GOT3 (cell line): Measurements from ENCODE around the gene XXYLT1.

ENCODE experiments used
- DNase-seq: peaks from one replicate; lab custom pipeline; 2025; ENCODE audit warnings: mixed read lengths; lab: John Stamatoyannopoulos, UW

Gene XXYLT1

GRCh38 chr3:195129644-195130492 lies 141.1 kb downstream of the XXYLT1 start:
- DNase-seq, result no peak

DNA sequence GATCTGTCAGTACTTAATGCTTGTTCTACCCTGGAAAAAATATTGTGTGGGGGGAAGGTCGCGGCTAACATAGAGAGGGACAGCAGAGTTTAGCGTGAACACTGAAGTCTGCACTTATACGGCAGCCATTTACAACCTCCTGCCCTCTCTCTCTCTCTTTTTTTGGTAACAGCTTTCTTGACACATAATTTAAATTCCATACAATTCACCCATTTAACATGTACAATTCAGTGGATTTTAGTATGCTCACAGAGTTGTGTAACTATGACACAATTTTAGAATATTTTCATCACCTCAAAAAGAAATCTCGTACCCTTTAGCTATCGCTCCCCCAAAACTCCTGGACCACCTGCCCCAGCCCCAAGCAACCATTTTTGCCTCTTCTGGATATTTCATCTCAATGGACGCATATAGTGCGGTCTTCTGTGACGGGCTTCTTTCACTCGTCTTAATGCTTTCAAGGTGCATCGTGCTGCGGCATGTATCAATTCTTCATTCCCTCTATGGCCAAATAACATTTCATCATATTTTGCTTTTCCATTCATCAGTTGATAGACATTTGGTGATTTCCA lies 141.8 kb downstream of the XXYLT1 start:
- no peak for DNase-seq

DNA sequence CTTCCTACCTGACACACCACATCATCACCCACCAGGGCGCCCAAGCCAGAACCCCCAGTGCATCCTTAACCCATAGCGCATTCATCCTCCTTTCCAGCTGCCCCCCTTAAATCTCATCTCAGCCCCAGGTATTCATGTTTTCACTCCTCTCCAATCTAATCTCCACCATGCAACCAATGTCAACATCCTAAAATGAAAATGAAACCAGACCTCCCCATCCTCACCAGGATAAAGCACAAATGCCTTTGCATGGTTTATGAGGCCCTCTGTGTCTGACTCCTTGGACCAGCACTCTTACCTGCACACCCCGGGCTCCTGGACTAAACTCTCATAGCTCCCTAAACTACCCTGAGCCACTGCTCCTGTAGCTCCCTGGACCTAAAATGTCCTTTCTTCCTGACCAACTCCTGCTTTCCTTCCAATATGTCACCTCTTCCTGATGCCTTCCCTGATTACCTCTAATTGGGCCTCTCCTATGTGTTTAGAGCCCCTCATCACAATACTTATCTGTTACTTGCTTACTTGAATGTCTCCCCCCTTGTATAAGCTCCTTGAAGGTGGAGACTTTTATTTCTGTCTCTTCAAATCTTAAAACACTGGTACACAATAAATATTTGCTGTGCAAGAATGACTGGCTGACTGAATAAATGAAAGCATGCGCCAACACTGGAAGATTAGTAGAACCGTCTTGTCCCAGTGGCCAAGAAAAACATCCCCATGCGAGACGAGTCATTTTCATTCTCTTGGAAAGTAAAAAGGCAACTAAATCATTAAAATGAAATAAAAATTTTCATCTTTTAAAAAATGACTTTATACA lies 142.5 kb downstream of the XXYLT1 start:
- no peak for DNase-seq

DNA sequence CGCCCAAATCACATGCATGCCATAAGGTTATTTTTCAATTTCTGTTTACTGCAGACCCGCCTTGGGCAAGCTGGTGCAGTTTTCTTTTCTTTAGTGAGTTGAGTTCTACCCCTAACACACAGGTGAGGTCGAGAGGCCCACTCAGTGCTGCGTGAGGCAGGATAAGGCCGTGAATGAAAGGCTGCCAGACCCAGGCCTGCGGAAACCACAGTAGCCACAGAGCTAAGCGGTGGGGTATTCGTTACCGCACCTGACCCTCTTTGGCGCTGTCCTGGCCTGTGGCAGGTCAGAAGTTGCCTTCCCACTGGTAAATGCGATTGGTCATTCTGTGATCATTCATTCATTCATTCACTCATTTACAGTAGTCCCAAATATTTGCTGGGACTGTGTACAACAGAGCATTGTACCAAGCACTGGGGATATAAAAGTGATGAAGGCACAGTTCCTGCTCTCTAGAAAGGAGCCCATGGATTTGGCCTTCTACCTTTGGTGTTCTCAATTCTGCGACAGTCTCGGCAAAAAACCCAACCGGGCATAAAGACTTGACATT lies 144.8 kb downstream of the XXYLT1 start:
- DNase-seq, result no peak

GRCh38 chr3:195125646-195126045 lies 145.3 kb downstream of the XXYLT1 start:
- no peak for DNase-seq

GRCh38 chr3:195124378-195124992 lies 146.5 kb downstream of the XXYLT1 start:
- no peak for DNase-seq

DNA sequence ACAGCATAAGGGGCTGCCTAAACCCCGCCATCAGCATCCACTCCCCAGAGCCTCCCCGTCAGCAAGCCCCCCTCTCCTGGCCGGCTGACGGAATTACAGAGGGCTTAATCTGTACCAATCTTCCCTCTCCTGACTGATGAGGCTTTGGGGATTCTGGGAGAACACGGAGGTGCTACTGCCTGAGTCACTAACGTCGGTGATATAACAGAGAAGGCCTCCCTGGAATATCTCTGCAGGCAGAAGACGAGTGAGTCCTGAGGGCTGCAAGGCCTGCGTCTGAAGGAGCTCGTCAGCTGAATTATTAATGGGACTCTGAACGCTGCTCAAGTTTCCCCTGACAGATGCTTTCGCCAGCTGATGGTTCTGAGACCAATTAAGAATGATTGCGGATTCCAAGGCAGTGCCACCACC lies 147.7 kb downstream of the XXYLT1 start:
- DNase-seq, result no peak

- DNase-seq, result no peak
Measured at GRCh38 chr3:195122261-195122660, 148.7 kb downstream of the XXYLT1 start.

- no peak for DNase-seq
Measured at GRCh38 chr3:195120267-195120601, 150.7 kb downstream of the XXYLT1 start.

GRCh38 chr3:195119461-195120266 lies 151.3 kb downstream of the XXYLT1 start:
- DNase-seq, result no peak

GRCh38 chr3:195118671-195119070 lies 152.3 kb downstream of the XXYLT1 start:
- no peak for DNase-seq

GRCh38 chr3:195117978-195118581 lies 152.9 kb downstream of the XXYLT1 start:
- no peak for DNase-seq

GRCh38 chr3:195116407-195117185 lies 154.4 kb downstream of the XXYLT1 start:
- DNase-seq, result no peak

- no peak for DNase-seq
Measured at GRCh38 chr3:195115600-195116406, 155.2 kb downstream of the XXYLT1 start.

DNA sequence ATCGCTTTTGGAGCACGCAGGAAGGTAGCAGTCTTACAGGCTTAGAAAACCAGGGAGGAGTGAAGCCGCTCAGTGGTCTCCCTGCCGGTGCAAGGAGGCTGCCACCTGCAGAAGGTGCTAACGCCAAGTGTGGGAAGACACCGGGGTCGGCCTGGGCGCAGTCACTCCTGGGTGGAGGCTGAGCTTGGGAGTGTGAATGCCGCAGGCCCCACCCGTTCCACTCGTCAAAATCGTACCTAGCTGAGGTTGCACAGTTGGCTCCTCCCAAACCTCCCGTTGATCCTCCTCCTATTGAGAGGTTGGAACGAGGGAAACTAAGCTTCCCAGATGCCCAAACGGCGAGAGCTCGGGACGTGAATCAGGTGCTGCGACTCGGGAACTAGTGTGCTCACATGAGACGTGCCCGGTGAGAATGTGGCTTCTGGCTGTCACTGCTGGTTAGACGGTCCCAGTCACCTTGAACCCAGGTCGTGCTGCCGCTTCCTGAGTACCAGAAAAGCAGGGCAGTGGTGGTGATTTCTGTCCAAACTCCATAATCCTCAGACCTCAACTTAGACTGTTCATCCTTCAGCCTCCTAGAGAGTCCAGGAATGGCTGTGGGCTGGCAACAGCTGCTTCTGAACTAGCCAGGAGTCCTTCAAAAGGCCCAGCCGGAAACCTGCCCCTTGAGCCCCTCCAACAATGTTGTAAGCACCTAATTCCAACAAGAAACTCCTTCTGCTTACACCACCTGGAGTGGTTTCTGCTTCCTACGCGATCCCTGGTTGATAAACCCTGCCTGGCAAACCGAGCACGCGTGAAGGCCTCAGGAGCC lies 156.0 kb downstream of the XXYLT1 start:
- no peak for DNase-seq

DNA sequence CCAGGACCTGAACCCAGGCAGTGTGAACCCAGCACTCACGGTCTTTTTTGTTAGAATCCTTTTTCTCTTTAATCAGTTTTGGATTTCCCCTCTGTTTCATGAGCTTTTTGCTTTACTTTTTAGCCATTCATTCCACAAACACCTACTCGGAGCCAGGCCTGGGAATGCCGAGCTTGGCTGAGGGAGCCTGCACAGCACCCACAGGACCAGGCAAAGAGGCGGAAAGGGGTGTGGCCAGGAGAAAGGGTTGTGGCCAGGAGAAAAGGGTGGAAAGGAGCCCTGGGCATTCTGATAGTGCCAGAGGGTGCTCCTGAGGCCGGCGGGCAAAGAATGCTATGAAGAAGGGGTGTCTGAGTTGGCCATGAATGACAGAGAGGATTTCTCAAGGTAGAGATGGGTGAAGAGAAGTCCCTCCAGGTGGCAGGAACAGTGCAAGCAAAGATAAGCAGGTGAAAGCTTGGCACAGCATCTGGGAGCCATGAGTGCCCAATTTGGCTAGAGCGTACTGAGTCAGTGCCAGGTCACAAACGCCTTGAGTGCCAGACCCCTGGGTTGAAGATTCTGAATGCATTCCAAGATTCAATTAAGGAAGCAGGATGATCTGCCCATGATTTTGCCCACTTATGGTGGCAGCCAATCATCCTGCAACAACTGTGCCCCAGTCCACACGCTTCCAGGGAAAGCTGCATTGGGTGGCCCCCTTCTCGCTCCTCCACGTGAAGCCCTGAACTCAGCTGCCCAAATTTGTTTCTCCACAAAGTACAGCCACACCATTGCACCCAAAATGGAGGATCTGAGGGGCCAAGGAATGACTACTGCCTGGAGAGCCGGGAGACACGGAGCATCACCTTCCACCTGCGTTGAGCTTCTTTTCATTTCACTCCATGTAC lies 157.2 kb downstream of the XXYLT1 start:
- no peak for DNase-seq

DNA sequence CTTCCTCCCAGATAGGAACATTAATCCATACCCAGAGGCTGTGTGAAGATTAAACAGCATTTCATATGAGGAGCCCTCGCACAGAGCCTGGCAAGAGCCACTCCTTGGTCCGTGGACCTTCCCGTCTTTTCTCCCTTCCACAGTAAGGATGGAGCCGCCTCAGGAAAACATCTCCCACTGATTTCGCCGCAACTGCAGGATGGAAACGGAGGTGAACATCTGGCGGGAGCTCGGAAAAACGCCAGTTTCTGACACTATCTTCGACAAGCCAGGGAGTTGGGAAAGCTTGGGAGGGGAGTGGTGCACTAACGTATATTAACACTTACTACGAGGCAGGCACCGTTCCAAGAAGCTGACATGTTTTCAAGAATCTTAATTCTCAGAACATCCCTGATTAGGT lies 157.9 kb downstream of the XXYLT1 start:
- no peak for DNase-seq
